CD4-positive, alpha-beta T cell treated with Interleukin-2 at 100 ng/mL for 4 hours (primary cell): ENCODE results near the gene C9orf78.
A peak's percentile ranks its signal among the peaks of the same experiment; 100 is the strongest.
"Not testable (repeated sequence)": the region's sequence is repeated elsewhere in the genome, so short reads cannot be mapped to it uniquely, and the experiment has no call there.

Source experiments
- DNase-seq: peaks from one replicate; pipeline ENCODE4 v3.0.0-alpha.2; 2020; ENCODE audit warnings: low spot score

Gene C9orf78

GRCh38 chr9:129811967-129812363 is 23.1 kb downstream of the C9orf78 start:
- no peak for DNase-seq

- DNase-seq = no peak
Measured at GRCh38 chr9:129810788-129811187, 24.3 kb downstream of the C9orf78 start.

GRCh38 chr9:129810116-129810515 is 25.0 kb downstream of the C9orf78 start:
- DNase-seq = no peak

GRCh38 chr9:129809346-129809745 is 25.7 kb downstream of the C9orf78 start:
- no peak for DNase-seq

- DNase-seq = no peak
Measured at GRCh38 chr9:129806061-129806460, 29.0 kb downstream of the C9orf78 start.

GRCh38 chr9:129803676-129804060 is 31.4 kb downstream of the C9orf78 start:
- DNase-seq = no peak

- peak; percentile 95 for DNase-seq
Measured at GRCh38 chr9:129802833-129803675, 32.0 kb downstream of the C9orf78 start, which contains the start of gene TOR1B. TOR1B (plus strand) TSS chr9:129803184; CDS start chr9:129803213, 29 bp downstream.

GRCh38 chr9:129801504-129801903 is 33.6 kb downstream of the C9orf78 start:
- no peak for DNase-seq

GRCh38 chr9:129798973-129799372 is 36.1 kb downstream of the C9orf78 start:
- no peak for DNase-seq

GRCh38 chr9:129796029-129796428 is 39.0 kb downstream of the C9orf78 start:
- DNase-seq = not testable (repeated sequence)

- no peak for DNase-seq
Measured at GRCh38 chr9:129794549-129794948, 40.5 kb downstream of the C9orf78 start.

GRCh38 chr9:129786481-129786880 is 48.6 kb downstream of the C9orf78 start:
- no peak for DNase-seq

- DNase-seq = no peak
Measured at GRCh38 chr9:129785866-129786265, 49.2 kb downstream of the C9orf78 start.

- DNase-seq = not testable (repeated sequence)
Measured at GRCh38 chr9:129784970-129785369, 50.1 kb downstream of the C9orf78 start.

- DNase-seq = peak; percentile 84
Measured at GRCh38 chr9:129783516-129784361, 51.3 kb downstream of the C9orf78 start.

- DNase-seq = no peak
Measured at GRCh38 chr9:129781981-129782380, 53.1 kb downstream of the C9orf78 start.

GRCh38 chr9:129781131-129781530 is 53.9 kb downstream of the C9orf78 start:
- DNase-seq = no peak

GRCh38 chr9:129779560-129780190 is 55.4 kb downstream of the C9orf78 start:
- DNase-seq = no peak

GRCh38 chr9:129778469-129778868 is 56.6 kb downstream of the C9orf78 start:
- no peak for DNase-seq

GRCh38 chr9:129777769-129778130 is 57.3 kb downstream of the C9orf78 start:
- DNase-seq = no peak
